Upper lobe of right lung (tissue), 1 donor: Measurements from ENCODE around the gene EN1. TPM values are rescaled to one million over a fixed set of nuclear protein-coding genes. Genes with fewer than 3 reads are reported as not detected.

ENCODE experiments used
- ATAC-seq: fragments of 200-7000 bp; cut with Tn5 transposase; one replicate; pipeline ENCODE4 v1.9.1; 2020; ENCODE audit warnings: mild to moderate bottlenecking, moderate library complexity
- DNase-seq: peaks from one replicate; pipeline ENCODE4 v3.0.0-alpha.2; 2020
- H3K27ac ChIP-seq: fragments of 200-600 bp; one replicate; pipeline ENCODE4 v1.8.0; 2022
- H3K27me3 ChIP-seq: fragments of 200-600 bp; one replicate; pipeline ENCODE4 v1.8.0; 2022; ENCODE audit warnings: mild to moderate bottlenecking
- H3K36me3 ChIP-seq: fragments of 200-600 bp; one replicate; pipeline ENCODE4 v1.8.0; 2022
- H3K4me1 ChIP-seq: fragments of 200-600 bp; one replicate; pipeline ENCODE4 v1.8.0; 2022
- H3K4me3 ChIP-seq: fragments of 200-600 bp; one replicate; pipeline ENCODE4 v1.8.0; 2022; ENCODE audit warnings: mild to moderate bottlenecking
- H3K9me3 ChIP-seq: fragments of 200-600 bp; one replicate; pipeline ENCODE4 v1.8.0; 2022
- CTCF ChIP-seq: fragments of 200-600 bp; IDR thresholded peaks from one replicate; pipeline ENCODE4 v1.8.0; 2022; ENCODE audit warnings: antibody characterized with exemption
- intact Hi-C: fragments of 100-400 bp; cut with DNase I; formaldehyde crosslinking; loops from one replicate; pipeline ENCODE4 v1.11.0; 2022
- total RNA-seq: library from RNA; stranded (reverse); fragmentation: NEBNext Ultra II Directional; extraction: Animal tissue kit (Norgen Biotek cat#: 25700); gene quantifications from one replicate; pipeline ENCODE4 v1.2.1, GENCODE V29; 2021
- donor health status: DM: no; HTN: yes; CAD: no; lungs with severe emphysema.

Gene EN1
- total RNA-seq, 1 donor from 2014 or later, result not detected

- no peak overlapping the region for H3K27ac ChIP-seq
- intact Hi-C loops, result no loop called here
- no peak for TF ChIP-seq CTCF
- H3K9me3 ChIP-seq, result no peaks in the 10 kb centered on the region
- H3K27me3 ChIP-seq, result peaks cover 90% of the 10 kb centered on the region
- ATAC-seq, result no peak
- H3K4me3 ChIP-seq, result no peak overlapping the region
- H3K4me1 ChIP-seq, result peaks cover 12% of the 10 kb centered on the region
- DNase-seq, result no peak
- H3K36me3 ChIP-seq, result no peaks in the 10 kb centered on the region
Measured at GRCh38 chr2:118834440-118834810, 13.0 kb downstream of the EN1 start.

- ATAC-seq, result no peak
- Histone ChIP-seq H3K4me3 (no peak overlapping the region), H3K36me3 (no peaks in the 10 kb centered on the region), H3K4me1 (peaks cover 12% of the 10 kb centered on the region), H3K9me3 (no peaks in the 10 kb centered on the region), H3K27ac (no peak overlapping the region), H3K27me3 (peaks cover 90% of the 10 kb centered on the region)
- TF ChIP-seq CTCF, result no peak
- intact Hi-C loops, result no loop called here
- DNase-seq, result no peak
Measured at GRCh38 chr2:118833716-118834439, 13.6 kb downstream of the EN1 start.

- Histone ChIP-seq H3K9me3 (no peaks in the 10 kb centered on the region), H3K27ac (no peak overlapping the region), H3K4me1 (peaks cover 12% of the 10 kb centered on the region), H3K4me3 (no peak overlapping the region), H3K36me3 (no peaks in the 10 kb centered on the region), H3K27me3 (peaks cover 82% of the 10 kb centered on the region)
- no peak for TF ChIP-seq CTCF
- DNase-seq (no peak), ATAC-seq (no peak)
- intact Hi-C loops, result no loop called here
Measured at GRCh38 chr2:118832791-118833715, 14.4 kb downstream of the EN1 start.

GRCh38 chr2:118832071-118832790 lies 15.2 kb downstream of the EN1 start:
- no peak for DNase-seq
- H3K27me3 ChIP-seq, result peaks cover 75% of the 10 kb centered on the region

More at GRCh38 chr2:118832071-118832790, 15.2 kb downstream of the EN1 start:
- H3K4me3 ChIP-seq, result no peak overlapping the region
- H3K4me1 ChIP-seq, result peaks cover 12% of the 10 kb centered on the region
- intact Hi-C loops, result no loop called here
- H3K36me3 ChIP-seq, result no peaks in the 10 kb centered on the region
- no peak for TF ChIP-seq CTCF
- no peak overlapping the region for H3K27ac ChIP-seq
- ATAC-seq, result no peak
- H3K9me3 ChIP-seq, result no peaks in the 10 kb centered on the region
